ENCODE data around the gene ABCC4.

ABCC4 gene

DNA sequence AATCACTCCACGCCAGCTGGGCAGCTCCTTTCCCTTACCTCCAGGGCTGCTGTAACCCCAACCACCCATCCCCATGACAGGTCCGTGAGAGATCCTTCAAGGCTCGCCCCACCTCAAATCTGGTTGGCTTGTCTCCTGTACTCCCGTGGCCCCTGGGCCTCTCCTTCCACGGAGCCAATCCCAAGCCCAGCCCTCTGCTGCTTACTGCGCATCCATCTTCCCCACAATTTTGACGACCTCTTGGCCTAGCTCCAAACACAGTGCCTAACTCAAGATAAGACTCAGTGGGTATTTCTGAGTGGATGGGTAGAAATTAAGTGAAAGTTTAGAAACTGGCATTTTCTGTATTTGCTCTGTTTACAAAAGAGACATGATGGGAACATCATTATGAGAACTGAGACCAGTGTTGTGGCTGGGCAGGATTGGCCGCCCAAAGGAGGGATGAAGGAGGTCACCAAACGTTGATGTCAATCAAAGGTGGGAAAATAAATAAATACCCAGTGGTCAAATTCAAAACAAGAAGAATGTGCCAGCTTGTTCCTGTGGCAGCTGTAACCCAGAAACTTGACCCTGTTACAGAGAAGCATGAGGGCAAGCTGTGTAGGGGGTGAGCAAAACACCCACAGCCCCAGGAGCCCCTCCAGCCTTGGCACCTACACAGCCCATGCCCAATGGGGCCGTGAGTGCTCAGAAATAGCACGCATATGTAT, 162.2 kb downstream of the ABCC4 start:
- Histone ChIP-seq H3K4me3 (ENCODE audit: low read depth, low read length) (no peak overlapping the region), H3K4me1 (ENCODE audit: control insufficient read depth, insufficient read depth, low read length) (no peaks in the 10 kb centered on the region), H3K36me3 (ENCODE audit: control insufficient read depth in 2 of 2, insufficient read depth in 1 of 2, low read length in 2 of 2) (peaks cover 0 to 3% of the 10 kb centered on the region in 2 experiments; a peak in 1 of 3 replicates), H3K9me3 (ENCODE audit: control insufficient read depth, insufficient read depth, low read depth, low read length) (no peaks in the 10 kb centered on the region), H3K27ac (ENCODE audit: extremely low read depth, low read depth, low read length) (no peak overlapping the region)
- POLR2A ChIA-PET, result no interaction called here
- CTCF ChIA-PET, result no interaction called here
- TF ChIP-seq ZBTB48 (tag by site-specific recombination; IDR thresholded peaks at IDR 0.05) (no peak), ZNF658 (tag by site-specific recombination; IDR thresholded peaks at IDR 0.05) (no peak), SP3 (tag by site-specific recombination; IDR thresholded peaks at IDR 0.05) (no peak)

- POLR2A ChIA-PET, result no interaction called here
- no peak for TF ChIP-seq ZNF391 (tag by site-specific recombination; IDR thresholded peaks at IDR 0.05; ENCODE audit: borderline replicate concordance, low read depth)
- TF ChIP-seq SP2 (tag by site-specific recombination; IDR thresholded peaks at IDR 0.05), result no peak
- TF ChIP-seq ZNF473 (tag by site-specific recombination; IDR thresholded peaks at IDR 0.05), result no peak
- no peak for TF ChIP-seq PRDM4 (tag by site-specific recombination; IDR thresholded peaks at IDR 0.05)
- TF ChIP-seq ZNF169 (tag by site-specific recombination; IDR thresholded peaks at IDR 0.05), result no peak
- no peak for TF ChIP-seq ZFHX2 (tag by site-specific recombination; conservative IDR thresholded peaks at IDR 0.05)
- no peak for TF ChIP-seq KLF16 (tag by site-specific recombination; IDR thresholded peaks at IDR 0.05)
- no peak for TF ChIP-seq ZNF175 (tag by site-specific recombination; IDR thresholded peaks at IDR 0.05)
- TF ChIP-seq, protein P1, sequence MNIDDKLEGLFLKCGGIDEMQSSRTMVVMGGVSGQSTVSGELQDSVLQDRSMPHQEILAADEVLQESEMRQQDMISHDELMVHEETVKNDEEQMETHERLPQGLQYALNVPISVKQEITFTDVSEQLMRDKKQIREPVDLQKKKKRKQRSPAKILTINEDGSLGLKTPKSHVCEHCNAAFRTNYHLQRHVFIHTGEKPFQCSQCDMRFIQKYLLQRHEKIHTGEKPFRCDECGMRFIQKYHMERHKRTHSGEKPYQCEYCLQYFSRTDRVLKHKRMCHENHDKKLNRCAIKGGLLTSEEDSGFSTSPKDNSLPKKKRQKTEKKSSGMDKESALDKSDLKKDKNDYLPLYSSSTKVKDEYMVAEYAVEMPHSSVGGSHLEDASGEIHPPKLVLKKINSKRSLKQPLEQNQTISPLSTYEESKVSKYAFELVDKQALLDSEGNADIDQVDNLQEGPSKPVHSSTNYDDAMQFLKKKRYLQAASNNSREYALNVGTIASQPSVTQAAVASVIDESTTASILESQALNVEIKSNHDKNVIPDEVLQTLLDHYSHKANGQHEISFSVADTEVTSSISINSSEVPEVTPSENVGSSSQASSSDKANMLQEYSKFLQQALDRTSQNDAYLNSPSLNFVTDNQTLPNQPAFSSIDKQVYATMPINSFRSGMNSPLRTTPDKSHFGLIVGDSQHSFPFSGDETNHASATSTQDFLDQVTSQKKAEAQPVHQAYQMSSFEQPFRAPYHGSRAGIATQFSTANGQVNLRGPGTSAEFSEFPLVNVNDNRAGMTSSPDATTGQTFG (tag by site-specific recombination; IDR thresholded peaks at IDR 0.05; ENCODE audit: borderline replicate concordance), result no peak
- TF ChIP-seq, protein P2, sequence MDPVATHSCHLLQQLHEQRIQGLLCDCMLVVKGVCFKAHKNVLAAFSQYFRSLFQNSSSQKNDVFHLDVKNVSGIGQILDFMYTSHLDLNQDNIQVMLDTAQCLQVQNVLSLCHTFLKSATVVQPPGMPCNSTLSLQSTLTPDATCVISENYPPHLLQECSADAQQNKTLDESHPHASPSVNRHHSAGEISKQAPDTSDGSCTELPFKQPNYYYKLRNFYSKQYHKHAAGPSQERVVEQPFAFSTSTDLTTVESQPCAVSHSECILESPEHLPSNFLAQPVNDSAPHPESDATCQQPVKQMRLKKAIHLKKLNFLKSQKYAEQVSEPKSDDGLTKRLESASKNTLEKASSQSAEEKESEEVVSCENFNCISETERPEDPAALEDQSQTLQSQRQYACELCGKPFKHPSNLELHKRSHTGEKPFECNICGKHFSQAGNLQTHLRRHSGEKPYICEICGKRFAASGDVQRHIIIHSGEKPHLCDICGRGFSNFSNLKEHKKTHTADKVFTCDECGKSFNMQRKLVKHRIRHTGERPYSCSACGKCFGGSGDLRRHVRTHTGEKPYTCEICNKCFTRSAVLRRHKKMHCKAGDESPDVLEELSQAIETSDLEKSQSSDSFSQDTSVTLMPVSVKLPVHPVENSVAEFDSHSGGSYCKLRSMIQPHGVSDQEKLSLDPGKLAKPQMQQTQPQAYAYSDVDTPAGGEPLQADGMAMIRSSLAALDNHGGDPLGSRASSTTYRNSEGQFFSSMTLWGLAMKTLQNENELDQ (tag by site-specific recombination; IDR thresholded peaks at IDR 0.05; ENCODE audit: low read depth), result no peak
- no peak for TF ChIP-seq ZNF416 (tag by site-specific recombination; IDR thresholded peaks at IDR 0.05)
- TF ChIP-seq KLF9 (tag by site-specific recombination; IDR thresholded peaks at IDR 0.05; ENCODE audit: low read depth), result no peak
- TF ChIP-seq PRDM1 (tag by site-specific recombination; IDR thresholded peaks at IDR 0.05), result no peak
- no peak for TF ChIP-seq ZNF398 (tag by site-specific recombination; IDR thresholded peaks at IDR 0.05)
- no peak for TF ChIP-seq ZNF132 (tag by site-specific recombination; IDR thresholded peaks at IDR 0.05; ENCODE audit: borderline replicate concordance)
- TF ChIP-seq ZNF629 (tag by site-specific recombination; IDR thresholded peaks at IDR 0.05), result no peak
- TF ChIP-seq ZNF341 (tag by site-specific recombination; IDR thresholded peaks at IDR 0.05; ENCODE audit: low read depth), result no peak
- TF ChIP-seq KLF10 (tag by site-specific recombination; IDR thresholded peaks at IDR 0.05), result no peak
- TF ChIP-seq ZNF529 (tag by site-specific recombination; IDR thresholded peaks at IDR 0.05; ENCODE audit: insufficient replicate concordance), result no peak
- H3K27ac ChIP-seq (ENCODE audit: extremely low read depth, low read depth, low read length), result no peak overlapping the region
Measured at GRCh38 chr13:95137096-95137495, 164.2 kb downstream of the ABCC4 start.

More at GRCh38 chr13:95137096-95137495, 164.2 kb downstream of the ABCC4 start:
- no peak overlapping the region for H3K4me3 ChIP-seq (ENCODE audit: low read depth, low read length)
- peaks cover 0 to 3% of the 10 kb centered on the region in 2 experiments; a peak in 1 of 3 replicates for H3K36me3 ChIP-seq (ENCODE audit: control insufficient read depth in 2 of 2, insufficient read depth in 1 of 2, low read length in 2 of 2)
- no peaks in the 10 kb centered on the region for H3K9me3 ChIP-seq (ENCODE audit: control insufficient read depth, insufficient read depth, low read depth, low read length)
- CTCF ChIA-PET, result no interaction called here
- no peaks in the 10 kb centered on the region for H3K4me1 ChIP-seq (ENCODE audit: control insufficient read depth, insufficient read depth, low read length)
